Choroid plexus epithelial cell (primary cell): ENCODE data around the gene GPS1.
A peak's percentile ranks its signal among the peaks of the same experiment; 100 is the strongest.

ENCODE experiments used
- DNase-seq: peaks from one replicate; pipeline ENCODE4 v3.0.0-alpha.2; 2010; ENCODE audit warnings: low read depth
- H3K4me3 ChIP-seq: 2 replicates; pipeline ENCODE4 v1.5.1; 2011; ENCODE audit warnings: low read depth, mild to moderate bottlenecking, control low read depth, low read length, moderate library complexity
- TF ChIP-seq, protein P1 (sequence below): conservative IDR thresholded peaks from 2 replicates; pipeline ENCODE4 v1.5.1; 2011; ENCODE audit warnings: low read depth, mild to moderate bottlenecking, control low read depth, inconsistent platforms, low read length, moderate library complexity

GPS1 gene

DNA sequence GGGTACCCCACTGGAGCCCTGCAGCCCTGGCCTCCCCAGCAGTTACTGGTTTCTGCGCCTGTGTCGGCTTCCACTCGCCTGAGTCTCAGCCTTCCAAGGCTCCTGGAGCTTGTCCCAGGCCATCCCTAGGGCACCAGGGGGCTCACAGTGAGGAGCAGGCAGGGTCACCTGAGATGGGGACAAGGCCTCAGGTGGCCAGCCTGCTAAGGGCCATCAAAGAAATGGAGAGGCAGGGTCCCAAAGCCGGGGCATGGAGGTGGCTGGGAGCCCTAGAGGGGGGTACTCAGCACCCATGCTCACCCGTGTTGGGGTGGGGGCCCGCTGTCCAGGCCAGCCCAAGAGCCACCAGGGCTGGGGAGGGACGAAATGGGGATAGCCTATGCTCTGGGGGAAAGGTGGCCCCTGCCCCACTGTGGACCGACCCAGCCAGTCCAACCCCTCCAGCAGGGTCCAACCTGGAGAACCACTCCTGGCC lies 45.0 kb downstream of the GPS1 start:
- DNase-seq = no peak
- TF ChIP-seq, protein P1, sequence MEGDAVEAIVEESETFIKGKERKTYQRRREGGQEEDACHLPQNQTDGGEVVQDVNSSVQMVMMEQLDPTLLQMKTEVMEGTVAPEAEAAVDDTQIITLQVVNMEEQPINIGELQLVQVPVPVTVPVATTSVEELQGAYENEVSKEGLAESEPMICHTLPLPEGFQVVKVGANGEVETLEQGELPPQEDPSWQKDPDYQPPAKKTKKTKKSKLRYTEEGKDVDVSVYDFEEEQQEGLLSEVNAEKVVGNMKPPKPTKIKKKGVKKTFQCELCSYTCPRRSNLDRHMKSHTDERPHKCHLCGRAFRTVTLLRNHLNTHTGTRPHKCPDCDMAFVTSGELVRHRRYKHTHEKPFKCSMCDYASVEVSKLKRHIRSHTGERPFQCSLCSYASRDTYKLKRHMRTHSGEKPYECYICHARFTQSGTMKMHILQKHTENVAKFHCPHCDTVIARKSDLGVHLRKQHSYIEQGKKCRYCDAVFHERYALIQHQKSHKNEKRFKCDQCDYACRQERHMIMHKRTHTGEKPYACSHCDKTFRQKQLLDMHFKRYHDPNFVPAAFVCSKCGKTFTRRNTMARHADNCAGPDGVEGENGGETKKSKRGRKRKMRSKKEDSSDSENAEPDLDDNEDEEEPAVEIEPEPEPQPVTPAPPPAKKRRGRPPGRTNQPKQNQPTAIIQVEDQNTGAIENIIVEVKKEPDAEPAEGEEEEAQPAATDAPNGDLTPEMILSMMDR = no peak
- H3K4me3 ChIP-seq = peak overlapping the region; percentile 73

DNA sequence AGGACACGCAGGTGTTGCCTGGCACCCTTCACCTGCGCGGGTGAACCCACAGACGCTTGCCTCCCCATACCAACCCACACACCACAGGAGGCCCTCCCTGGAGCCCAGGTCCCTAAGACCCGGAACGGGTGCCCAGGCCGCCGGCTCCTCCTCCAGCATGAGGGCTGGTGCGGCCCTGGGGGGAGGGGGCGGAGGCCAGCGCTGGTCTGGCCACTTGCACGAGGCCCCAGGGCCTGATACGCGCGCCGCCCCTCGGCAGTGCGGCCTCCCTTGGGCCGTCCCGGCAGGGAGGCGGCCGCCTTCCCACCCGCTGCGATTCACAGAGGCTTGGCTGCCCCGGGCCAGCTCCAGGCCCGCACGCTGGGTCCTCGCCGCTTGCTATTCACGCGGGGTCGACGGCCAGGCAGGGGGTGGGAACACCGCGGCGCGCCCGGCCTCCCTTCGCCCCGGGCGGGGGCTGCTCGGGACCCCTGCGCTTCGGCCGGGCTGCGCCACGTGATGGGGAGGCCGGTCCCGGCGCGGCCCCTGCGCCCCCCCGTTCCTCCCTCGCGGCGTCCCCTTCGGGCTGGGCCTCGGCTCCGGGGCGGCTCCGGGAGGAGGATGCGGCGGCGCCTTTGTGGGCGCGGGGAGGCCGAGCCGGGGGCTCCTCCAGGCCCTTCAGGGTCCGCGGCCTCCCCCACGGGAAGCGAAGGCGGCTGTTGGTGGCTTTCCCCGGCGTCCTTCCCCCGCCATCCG lies 45.7 kb downstream of the GPS1 start:
- peak; percentile 79 for DNase-seq
- H3K4me3 ChIP-seq = peak overlapping the region; percentile 73
- TF ChIP-seq, protein P1 = no peak

DNA sequence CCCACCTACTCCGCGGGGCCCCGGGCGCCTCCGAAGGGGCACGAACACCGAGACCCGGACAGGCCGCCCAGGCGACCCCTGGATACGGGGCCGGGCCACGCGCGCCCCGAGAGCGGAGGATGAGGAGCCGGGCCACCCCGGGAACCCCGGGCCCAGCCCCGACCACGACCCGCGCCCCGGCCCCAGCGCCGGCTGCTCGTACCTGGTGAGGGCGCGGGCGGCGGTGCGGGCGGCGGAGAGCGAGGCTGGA lies 46.1 kb downstream of the GPS1 start:
- TF ChIP-seq, protein P1 = no peak
- no peak for DNase-seq
- H3K4me3 ChIP-seq = peak overlapping the region; percentile 73

DNA sequence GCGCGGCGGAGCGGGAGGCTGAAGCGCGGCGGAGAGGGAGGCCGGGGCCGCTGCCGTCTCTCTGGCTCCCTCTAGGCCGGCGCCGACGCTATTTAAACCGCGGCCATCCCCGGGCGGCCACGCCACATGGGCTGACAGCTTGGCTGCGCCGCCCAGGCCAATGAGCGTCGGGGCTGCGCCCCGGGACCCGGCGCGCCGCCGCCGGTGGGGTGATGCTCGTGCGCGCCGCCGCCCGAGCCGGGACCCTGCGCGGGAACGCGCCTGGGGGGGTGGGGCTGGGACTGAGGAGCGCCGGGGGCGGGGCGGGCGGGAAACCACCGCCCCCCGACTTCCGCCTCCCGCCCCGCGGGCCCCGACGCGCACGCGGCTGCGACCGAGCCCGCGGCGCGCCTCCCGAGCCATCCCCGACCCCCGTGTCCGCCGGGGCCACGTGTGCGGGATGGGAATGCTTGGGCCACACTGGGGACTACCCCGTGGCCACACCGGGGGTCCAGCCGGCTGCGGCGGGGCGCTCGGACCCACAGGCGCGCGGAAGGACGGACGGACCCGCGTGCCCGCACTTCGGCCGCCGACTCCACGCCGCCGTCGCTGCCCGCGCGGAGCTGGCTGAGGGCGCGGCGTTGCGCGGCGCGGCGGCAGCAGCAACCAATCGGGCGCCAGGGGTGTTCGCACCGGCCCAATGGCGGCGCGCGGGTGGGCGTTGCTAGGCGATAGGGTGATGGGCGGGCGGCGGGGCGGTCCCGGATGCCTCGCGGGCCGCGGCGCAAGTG lies 46.7 kb downstream of the GPS1 start, which contains the start of gene FASN:
Gene FASN, minus strand, starts transcription at position 68 of the 770 bp plus-strand sequence. CDS start 1,791 bp downstream, outside the sequence.
- peak; percentile 97 for DNase-seq
- TF ChIP-seq, protein P1 = peak; percentile 54
- H3K4me3 ChIP-seq = peak within 1 kb of the TSS; percentile 73

DNA sequence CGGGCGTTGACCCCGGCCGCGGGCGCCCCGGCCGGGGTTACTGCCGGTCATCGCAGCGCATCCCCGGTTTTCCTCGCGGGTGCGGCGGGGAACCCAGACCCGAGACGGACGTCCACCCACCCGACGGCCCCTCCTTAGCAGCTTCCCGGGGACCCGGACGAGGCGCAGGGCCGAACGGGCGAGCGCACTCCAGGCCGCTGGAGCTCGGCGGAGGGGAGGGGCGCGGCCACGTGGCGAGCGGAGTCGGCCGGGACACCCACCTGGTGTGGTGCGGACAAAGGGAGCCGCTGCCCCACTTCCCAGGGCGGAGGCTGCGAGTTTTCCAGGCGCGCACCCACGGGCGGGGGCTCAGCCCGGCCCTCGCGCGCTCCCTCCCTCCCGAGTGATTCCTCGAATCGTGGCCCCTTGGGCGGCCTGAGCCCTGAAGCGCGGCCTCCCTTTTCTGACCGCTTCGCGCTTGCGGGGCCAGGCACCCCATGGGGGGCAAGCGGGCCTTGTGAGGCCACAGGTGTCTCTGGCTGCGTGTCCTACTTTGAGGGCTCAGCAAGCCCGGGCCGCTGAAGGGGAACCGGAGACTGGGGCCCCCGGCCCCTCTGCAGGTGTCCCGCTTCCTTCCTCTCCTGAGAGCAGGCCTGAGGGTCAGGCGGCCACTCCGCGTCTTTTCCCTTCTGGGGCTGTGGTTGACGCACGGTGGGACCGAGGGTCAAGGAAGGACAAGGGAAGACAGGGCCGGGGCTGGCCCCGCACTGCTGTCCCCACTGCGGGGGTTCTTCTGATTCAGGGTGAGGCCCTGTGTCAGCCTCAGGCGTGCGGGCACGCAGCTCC lies 47.5 kb downstream of the GPS1 start:
- H3K4me3 ChIP-seq = peak overlapping the region; percentile 60
- TF ChIP-seq, protein P1 = no peak
- DNase-seq = no peak

DNA sequence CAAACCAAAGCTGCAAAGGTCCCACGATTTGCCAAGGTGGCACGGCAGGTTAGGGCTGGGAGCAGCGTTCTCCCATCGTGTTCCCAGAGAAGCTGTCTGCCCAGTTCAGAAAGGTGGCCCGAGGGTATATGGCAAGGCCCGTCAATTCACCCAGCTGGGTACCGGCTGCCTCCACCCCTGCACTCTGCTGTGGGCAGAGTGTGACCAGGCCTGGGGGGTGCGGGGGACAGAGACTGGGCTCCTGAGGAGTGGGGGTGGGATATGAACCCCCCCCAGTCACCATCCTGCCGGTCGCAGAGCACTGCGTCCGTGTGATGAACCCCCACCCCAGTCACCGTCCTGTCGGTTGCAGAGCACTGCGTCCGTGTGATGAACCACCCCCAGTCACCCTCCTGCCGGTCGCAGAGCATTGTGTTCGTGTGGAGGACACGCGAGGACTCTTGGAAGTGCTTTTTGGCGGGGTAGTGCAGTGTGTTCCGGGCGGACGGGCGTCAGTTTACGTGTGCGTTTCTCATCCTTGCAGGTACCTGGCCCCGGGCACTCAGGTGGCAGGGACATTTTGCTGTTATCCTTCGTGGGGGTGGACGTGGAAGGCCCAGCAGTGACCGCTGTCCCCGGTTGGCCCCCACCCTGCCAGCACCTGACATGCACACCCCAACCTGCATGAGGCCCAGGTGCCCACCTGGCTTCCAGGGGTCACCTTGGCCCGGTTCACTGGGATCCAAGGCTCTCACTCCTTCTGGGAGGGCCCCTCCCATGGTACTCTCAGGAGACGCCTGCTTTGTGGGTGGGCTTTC lies 49.0 kb downstream of the GPS1 start:
- H3K4me3 ChIP-seq = no peak overlapping the region
- TF ChIP-seq, protein P1 = no peak
- no peak for DNase-seq
